ENCODE results near the gene DLG2. TPM values are rescaled to one million over a fixed set of nuclear protein-coding genes. Genes with fewer than 3 reads are reported as not detected.
A peak's percentile ranks its signal among the peaks of the same experiment; 100 is the strongest.
"Not testable (repeated sequence)": the region's sequence is repeated elsewhere in the genome, so short reads cannot be mapped to it uniquely, and the experiment has no call there.

The DLG2 gene
- total RNA-seq, 1 donor from 2014 or later = 174 TPM

- FAIRE-seq = no peak
- no peak for DNase-seq (ENCODE audit: low spot score in 2 of 2)
Measured at GRCh38 chr11:83617671-83618070, 2009.5 kb downstream of the DLG2 start.

DNA sequence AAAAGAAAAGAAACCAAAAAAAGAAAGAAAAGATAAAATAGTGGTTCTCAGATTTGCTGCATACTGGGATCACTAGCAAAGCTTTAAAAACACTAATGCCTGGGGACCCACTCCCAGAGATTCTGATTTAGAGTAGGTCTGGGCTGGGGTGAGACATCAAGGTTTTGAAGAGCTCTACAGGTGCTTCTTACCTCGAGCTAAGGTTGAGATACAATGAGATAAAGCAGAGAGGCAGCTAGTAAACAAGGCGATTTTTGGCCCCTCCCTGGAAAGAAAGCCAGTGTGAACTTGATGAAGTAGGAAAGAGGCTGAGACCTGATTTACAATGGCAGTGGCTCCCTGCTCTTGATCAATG, 2013.4 kb downstream of the DLG2 start:
- no peak for DNase-seq (ENCODE audit: low spot score in 2 of 2)
- no peak for FAIRE-seq

DNA sequence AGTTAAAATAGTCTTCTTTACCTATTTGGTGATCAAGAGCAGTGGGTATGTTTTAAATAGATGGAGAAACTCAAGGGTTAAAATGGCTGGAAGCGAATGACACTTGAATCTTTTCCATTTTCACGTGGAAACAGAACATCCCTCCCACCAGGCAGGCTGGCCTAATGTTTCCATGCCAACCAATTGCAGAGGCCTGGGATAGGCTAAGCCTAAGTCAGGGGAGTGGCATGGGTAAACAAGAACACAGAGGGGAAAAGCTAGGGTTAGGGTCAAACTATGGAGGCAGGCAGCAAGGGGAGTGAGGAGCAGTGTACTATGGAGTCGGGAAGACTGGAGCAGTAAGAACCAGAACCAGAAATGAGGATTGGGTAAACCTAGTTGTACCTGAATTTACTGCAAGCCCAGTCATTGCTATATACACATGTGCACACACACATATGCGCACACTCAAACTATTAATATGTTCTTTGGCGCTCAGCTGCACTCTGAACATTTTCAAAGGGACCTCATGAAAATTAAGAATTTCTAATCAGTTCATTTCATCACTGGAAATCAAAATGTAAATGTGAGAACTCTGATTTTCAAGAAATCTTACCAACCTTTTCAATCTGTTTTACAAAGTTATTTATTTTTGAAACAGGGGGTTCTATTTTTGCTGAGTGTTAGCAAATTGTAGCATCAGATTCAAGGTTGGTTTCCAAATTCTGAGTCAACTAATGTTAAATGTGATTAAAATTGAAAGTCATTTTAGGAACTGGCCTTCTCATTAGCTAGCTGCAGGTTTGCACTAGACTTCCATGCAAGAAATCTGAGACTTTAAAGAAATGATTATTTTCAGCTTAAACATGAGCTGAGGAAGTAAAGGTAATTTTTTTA, 2014.0 kb downstream of the DLG2 start:
- FAIRE-seq = no peak
- no peak for DNase-seq (ENCODE audit: low spot score in 2 of 2)

DNA sequence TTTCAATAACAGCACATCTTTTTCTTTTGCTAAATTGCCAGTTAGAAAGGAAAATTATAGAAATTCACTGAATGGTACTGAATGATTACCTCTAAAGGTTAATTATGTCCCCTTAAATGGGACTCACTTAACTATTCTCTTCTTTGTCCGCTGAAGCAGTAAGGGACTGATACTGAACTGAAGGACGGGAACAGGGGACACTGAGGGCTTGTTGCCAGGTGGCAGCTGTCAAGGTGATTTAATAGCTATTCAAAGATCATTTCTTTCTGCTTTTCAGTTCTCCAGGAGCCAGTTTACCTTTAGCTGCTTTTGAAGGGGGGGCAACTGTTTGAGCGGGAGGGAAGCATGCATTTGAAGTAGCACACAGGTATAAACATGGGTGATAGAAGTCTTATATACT, 2015.5 kb downstream of the DLG2 start:
- no peak for FAIRE-seq
- no peak for DNase-seq (ENCODE audit: low spot score in 2 of 2)

DNA sequence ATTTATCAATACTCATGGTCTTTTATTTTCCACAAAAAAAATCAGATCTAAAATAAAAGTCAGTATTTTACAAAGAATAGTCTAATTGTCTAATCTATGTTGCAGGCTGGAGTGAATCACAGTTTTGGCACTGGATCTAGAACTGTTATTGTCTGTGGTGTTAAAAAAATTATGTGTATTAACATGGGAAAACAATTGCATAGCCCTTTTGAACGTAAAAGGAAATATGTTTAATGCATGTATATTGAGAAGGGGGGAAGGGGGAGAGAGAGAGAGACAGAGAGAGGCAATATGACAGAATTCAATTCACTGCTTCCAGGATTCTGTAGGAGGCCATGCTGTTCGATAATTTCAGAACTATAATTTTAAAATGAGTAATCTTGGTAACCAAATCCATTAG, 2016.1 kb downstream of the DLG2 start:
- DNase-seq (ENCODE audit: low spot score in 2 of 2) (no peak), FAIRE-seq (peak; percentile 85)

DNA sequence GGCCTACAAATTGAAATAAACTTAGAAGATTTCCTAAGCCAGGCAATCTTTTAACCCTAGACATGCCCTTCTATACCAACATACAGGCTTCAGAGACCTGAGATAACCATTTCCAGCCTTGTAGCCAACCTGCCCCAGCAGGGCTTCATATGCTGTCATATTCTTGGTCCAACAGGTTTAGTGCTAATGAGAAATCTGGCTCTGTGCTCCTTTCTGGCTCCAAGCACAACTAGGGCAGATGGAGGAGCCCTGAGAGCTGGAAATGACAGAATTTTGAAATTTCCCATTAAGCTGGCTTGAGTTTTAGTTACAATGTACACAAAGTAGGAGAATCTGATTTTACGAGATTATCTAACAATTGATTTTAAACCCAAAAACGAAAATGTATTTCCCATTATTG, 2018.0 kb downstream of the DLG2 start:
- FAIRE-seq (no peak), DNase-seq (ENCODE audit: low spot score in 2 of 2) (no peak)

DNA sequence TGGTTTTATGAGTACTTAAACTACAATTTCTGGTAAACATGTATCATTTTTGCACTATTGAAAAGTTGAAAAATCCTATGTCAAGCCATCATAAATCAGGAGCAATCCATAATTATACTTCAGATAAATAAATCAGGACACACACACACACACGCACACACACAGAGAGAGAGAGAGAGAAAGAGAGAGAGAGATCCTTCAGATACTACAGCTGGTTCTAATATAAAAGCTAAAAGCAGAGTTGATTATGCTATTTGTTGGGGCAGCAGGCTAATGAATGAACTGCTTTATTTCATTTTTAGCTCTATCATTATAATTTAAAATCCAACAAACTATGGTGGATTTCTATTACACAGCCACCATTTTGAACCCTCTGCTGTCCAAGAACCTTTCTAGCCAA, 2018.6 kb downstream of the DLG2 start:
- DNase-seq (ENCODE audit: low spot score in 2 of 2) = no peak

DNA sequence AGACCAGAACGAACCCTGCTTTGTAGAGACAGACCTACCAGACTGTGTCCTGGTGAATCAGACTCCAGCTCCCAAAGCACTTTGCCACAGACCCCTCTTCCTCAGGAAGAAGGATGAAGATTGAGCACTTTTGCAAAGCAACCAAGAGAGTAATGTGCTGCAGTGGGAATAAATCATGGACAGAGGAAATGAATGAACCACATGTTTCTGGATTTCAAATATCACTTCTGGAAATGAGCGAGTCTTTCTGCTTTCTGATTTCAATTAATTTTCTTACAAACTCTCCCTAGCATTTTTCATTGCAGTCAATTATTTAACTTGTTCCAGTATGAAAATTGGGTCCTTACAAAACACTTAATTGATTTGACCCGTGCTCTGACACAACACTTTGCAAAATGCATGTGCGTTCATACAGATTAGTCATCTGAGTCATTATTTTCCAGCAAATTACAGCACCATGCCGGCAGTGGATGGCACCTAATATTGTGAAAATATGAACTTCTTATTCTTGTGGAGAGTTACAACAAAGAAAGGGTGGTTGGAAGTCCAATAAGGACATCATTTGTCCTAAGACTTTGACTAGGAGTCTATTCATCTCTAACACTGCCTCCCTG, 2025.1 kb downstream of the DLG2 start:
- FAIRE-seq = no peak
- no peak for DNase-seq (ENCODE audit: low spot score in 2 of 2)

More for the DNA sequence above, 2018.6 kb downstream of the DLG2 start:
- no peak for FAIRE-seq

DNA sequence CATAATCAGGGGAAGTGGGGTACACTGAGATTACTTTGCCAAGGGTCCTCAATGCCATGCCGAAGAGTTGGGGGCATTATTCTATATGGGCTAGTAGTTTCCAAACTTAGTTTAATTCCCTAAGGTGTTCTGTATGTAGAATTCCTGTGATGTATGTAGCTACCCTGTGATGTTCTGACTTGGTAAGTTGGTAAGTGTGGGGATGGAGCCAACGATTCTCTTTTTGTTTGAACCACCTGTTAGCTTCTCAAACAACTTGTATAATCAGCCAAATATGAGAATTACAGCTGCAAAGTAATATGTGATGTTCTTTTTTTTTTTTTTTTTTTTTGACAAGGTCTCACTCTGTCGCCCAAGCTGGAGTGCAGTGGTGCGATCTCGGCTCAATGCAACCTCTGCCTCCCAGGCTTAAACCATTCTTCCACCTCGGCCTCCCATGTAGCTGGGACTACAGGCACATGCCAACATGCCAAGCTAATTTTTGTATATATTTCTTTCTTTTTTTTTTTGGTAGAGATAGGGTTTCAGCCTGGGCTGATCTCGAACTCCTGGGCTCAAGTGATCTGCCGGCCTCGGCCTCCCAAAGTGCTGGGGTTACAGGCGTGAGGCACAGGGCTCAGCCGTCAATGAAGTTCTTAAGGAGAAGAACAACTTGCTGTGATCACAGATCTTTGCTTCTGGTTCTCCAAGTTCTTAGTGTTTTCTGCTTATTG, 2025.8 kb downstream of the DLG2 start:
- FAIRE-seq (no peak), DNase-seq (ENCODE audit: low spot score in 2 of 2) (no peak)

GRCh38 chr11:83600661-83601060, 2026.5 kb downstream of the DLG2 start:
- FAIRE-seq = no peak
- no peak for DNase-seq (ENCODE audit: low spot score in 2 of 2)

GRCh38 chr11:83599066-83599465, 2028.1 kb downstream of the DLG2 start:
- FAIRE-seq = no peak

DNA sequence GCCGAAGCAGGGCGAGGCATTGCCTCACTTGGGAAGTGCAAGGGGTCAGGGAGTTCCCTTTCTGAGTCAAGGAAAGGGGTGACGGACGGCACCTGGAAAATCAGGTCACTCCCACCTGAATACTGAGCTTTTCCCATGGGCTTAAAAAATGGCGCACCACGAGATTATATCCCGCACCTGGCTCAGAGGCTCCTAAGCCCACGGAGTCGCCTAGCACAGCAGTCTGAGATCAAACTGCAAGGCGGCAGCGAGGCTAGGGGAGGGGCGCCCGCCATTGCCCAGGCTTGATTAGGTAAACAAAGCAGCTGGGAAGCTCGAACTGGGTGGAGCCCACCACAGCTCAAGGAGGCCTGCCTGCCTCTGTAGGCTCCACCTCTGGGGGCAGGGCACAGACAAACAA, 2039.3 kb downstream of the DLG2 start:
- FAIRE-seq; DNase-seq (ENCODE audit: low spot score in 2 of 2): not testable (repeated sequence)

More at GRCh38 chr11:83599066-83599465, 2028.1 kb downstream of the DLG2 start:
- DNase-seq (ENCODE audit: low spot score in 2 of 2) = no peak

GRCh38 chr11:83583757-83584366, 2043.3 kb downstream of the DLG2 start:
- FAIRE-seq = no peak
- no peak for DNase-seq (ENCODE audit: low spot score in 2 of 2)

DNA sequence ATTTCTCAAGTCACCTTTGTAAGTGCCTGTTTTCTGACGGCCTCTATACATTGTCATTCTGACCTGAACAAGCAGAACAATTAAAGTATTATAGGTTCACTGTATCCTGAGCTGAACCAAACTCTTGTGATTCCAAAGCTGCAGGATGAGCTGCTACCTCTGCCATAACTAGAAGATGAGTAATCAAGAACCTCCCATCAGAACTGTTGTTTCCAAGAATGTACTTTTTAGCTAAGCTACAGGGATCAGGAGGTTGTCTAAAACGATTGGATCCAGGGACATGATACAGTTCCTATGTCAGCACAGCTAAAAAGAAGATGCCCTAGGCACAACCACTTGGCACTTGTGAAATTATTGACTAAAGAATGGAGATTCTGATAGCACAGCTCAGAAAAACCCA, 2052.6 kb downstream of the DLG2 start:
- DNase-seq (ENCODE audit: low spot score in 2 of 2) = no peak
- no peak for FAIRE-seq

GRCh38 chr11:83572581-83573496, 2054.3 kb downstream of the DLG2 start:
- FAIRE-seq = no peak
- DNase-seq (ENCODE audit: low spot score in 2 of 2) = no peak

- FAIRE-seq (no peak), DNase-seq (ENCODE audit: low spot score in 2 of 2) (no peak)
Measured at GRCh38 chr11:83571302-83571701, 2055.8 kb downstream of the DLG2 start.

DNA sequence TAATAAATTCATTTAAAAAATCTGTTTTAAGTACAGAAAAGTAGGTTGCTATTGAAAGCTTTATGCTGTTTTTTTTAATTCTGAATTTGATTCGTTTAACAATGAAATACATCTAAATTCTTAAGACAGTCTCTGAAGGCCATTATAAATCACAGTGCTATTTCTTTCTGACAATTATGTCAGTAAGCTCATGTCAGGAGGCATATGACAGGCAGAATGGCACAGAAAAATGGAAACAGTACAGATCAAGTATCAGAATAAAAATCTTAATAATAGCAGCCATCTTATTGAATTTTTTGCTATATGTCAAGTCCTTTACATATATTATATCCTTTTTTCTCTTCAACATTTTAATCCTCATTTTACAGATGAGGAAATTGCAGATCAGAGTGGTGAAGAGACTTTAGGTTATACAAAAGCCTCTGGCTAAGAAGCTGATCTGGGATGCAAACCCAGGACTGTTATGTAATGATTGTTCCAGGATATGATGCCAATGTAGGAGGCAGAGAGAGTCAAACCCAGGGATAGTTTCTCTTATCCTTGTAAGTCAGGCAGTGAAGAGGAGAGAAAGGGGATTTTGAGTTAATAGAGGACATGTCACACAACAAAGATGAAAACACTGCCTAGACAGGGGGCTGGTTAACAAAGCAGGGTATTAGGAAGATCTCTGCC, 2057.9 kb downstream of the DLG2 start:
- FAIRE-seq (no peak), DNase-seq (ENCODE audit: low spot score in 2 of 2) (no peak)

- DNase-seq (ENCODE audit: low spot score in 2 of 2) (no peak), FAIRE-seq (no peak)
Measured at GRCh38 chr11:83568516-83568915, 2058.6 kb downstream of the DLG2 start.

- FAIRE-seq (no peak), DNase-seq (ENCODE audit: low spot score in 2 of 2) (no peak)
Measured at GRCh38 chr11:83566950-83567349, 2060.2 kb downstream of the DLG2 start.
